ENCODE results near the gene SPRYD7.

DNA sequence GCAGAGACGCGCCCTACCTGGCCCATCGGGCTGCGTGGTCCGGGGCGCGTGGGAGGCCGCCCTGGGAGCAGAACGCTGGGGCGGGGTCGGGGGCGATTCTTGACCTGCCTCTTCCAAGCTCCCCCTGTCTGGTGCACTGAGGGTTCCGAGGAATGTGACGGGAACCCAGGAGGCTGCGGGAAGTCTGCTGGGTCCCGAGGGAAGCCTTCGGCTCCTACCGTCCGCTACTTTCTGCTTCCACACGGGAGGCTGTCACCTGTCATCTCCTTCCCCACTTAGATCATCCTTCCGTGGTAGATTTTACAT is 781 bp upstream of the SPRYD7 start:
- TF ChIP-seq, protein P1, sequence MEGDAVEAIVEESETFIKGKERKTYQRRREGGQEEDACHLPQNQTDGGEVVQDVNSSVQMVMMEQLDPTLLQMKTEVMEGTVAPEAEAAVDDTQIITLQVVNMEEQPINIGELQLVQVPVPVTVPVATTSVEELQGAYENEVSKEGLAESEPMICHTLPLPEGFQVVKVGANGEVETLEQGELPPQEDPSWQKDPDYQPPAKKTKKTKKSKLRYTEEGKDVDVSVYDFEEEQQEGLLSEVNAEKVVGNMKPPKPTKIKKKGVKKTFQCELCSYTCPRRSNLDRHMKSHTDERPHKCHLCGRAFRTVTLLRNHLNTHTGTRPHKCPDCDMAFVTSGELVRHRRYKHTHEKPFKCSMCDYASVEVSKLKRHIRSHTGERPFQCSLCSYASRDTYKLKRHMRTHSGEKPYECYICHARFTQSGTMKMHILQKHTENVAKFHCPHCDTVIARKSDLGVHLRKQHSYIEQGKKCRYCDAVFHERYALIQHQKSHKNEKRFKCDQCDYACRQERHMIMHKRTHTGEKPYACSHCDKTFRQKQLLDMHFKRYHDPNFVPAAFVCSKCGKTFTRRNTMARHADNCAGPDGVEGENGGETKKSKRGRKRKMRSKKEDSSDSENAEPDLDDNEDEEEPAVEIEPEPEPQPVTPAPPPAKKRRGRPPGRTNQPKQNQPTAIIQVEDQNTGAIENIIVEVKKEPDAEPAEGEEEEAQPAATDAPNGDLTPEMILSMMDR (IDR thresholded peaks at IDR 0.05): no peak
- no peak for TF ChIP-seq POLR2A (IDR thresholded peaks at IDR 0.05)
